ENCODE measurements around the gene CASQ1.

The CASQ1 gene

GRCh38 chr1:160171980-160172379 is 18.4 kb upstream of the CASQ1 start:
- H3K4me3 ChIP-seq (ENCODE audit: low read depth, low read length), result no peak overlapping the region
- no peak for TF ChIP-seq CTCF (IDR thresholded peaks at IDR 0.05; ENCODE audit: insufficient read depth, low read depth, low read length, missing control alignments)
- DNase-seq (ENCODE audit: low read depth), result no peak

GRCh38 chr1:160177231-160177630 is 13.1 kb upstream of the CASQ1 start:
- DNase-seq (ENCODE audit: low read depth), result peak; percentile 46
- H3K4me3 ChIP-seq (ENCODE audit: low read depth, low read length), result peak overlapping the region; percentile 28; the same call in 1 of the 2 replicates
- no peak for TF ChIP-seq CTCF (IDR thresholded peaks at IDR 0.05; ENCODE audit: insufficient read depth, low read depth, low read length, missing control alignments)

GRCh38 chr1:160177667-160178066 is 12.7 kb upstream of the CASQ1 start:
- peak overlapping the region; percentile 28; the same call in 1 of the 2 replicates for H3K4me3 ChIP-seq (ENCODE audit: low read depth, low read length)
- DNase-seq (ENCODE audit: low read depth), result no peak
- no peak for TF ChIP-seq CTCF (IDR thresholded peaks at IDR 0.05; ENCODE audit: insufficient read depth, low read depth, low read length, missing control alignments)

- no peak for DNase-seq (ENCODE audit: low read depth)
- no peak for TF ChIP-seq CTCF (IDR thresholded peaks at IDR 0.05; ENCODE audit: insufficient read depth, low read depth, low read length, missing control alignments)
- H3K4me3 ChIP-seq (ENCODE audit: low read depth, low read length), result no peak overlapping the region
Observed at GRCh38 chr1:160178731-160179130, 11.6 kb upstream of the CASQ1 start.

GRCh38 chr1:160179336-160179735 is 11.0 kb upstream of the CASQ1 start:
- no peak for TF ChIP-seq CTCF (IDR thresholded peaks at IDR 0.05; ENCODE audit: insufficient read depth, low read depth, low read length, missing control alignments)
- H3K4me3 ChIP-seq (ENCODE audit: low read depth, low read length), result no peak overlapping the region
- no peak for DNase-seq (ENCODE audit: low read depth)

- DNase-seq (ENCODE audit: low read depth), result no peak
- no peak for TF ChIP-seq CTCF (IDR thresholded peaks at IDR 0.05; ENCODE audit: insufficient read depth, low read depth, low read length, missing control alignments)
- H3K4me3 ChIP-seq (ENCODE audit: low read depth, low read length), result no peak overlapping the region
Observed at GRCh38 chr1:160186246-160186645, 4.1 kb upstream of the CASQ1 start.

- H3K4me3 ChIP-seq (ENCODE audit: low read depth, low read length), result no peak overlapping the region
- DNase-seq (ENCODE audit: low read depth), result no peak
- TF ChIP-seq CTCF (IDR thresholded peaks at IDR 0.05; ENCODE audit: insufficient read depth, low read depth, low read length, missing control alignments), result no peak
Observed at GRCh38 chr1:160186729-160187128, 3.6 kb upstream of the CASQ1 start.
